GM12801 (cell line): ENCODE measurements around the gene MEGF6.

Experiments used
- CTCF ChIP-seq: IDR thresholded peaks from one replicate; pipeline ENCODE4 v1.5.1; 2011; ENCODE audit warnings: control low read depth; ENCODE audit not compliant: insufficient read length; ENCODE audit errors: extremely low read depth

Gene MEGF6

GRCh38 chr1:3483380-3483779 is 127.9 kb downstream of the MEGF6 start:
- TF ChIP-seq CTCF, result no peak

GRCh38 chr1:3482378-3482849 is 128.9 kb downstream of the MEGF6 start:
- TF ChIP-seq CTCF, result no peak

- TF ChIP-seq CTCF, result no peak
Measured at GRCh38 chr1:3481836-3482375, 129.4 kb downstream of the MEGF6 start.

- TF ChIP-seq CTCF, result no peak
Measured at GRCh38 chr1:3481046-3481445, 130.3 kb downstream of the MEGF6 start.

- TF ChIP-seq CTCF, result no peak
Measured at GRCh38 chr1:3480369-3480719, 131.0 kb downstream of the MEGF6 start.

- no peak for TF ChIP-seq CTCF
Measured at GRCh38 chr1:3479511-3480368, 131.6 kb downstream of the MEGF6 start.

GRCh38 chr1:3478187-3478586 is 133.1 kb downstream of the MEGF6 start:
- TF ChIP-seq CTCF, result no peak
